Mucosa of rectum (tissue), 2 donors: ENCODE results near the gene ATL3.
"Not testable (repeated sequence)": the region's sequence is repeated elsewhere in the genome, so short reads cannot be mapped to it uniquely, and the experiment has no call there.

Source experiments
- H3K27ac ChIP-seq, 2 donors: one replicate each; pipeline ENCODE4 v1.7.0; 2013; ENCODE audit warnings: inconsistent platforms in 2 of 2, low read depth in 2 of 2, low read length in 2 of 2
- H3K27me3 ChIP-seq, 2 donors: one replicate each; pipeline ENCODE4 v1.7.0; 2013; ENCODE audit warnings: low read length in 2 of 2; ENCODE audit not compliant: control insufficient read depth in 2 of 2, insufficient read depth in 2 of 2
- H3K36me3 ChIP-seq, 2 donors: one replicate each; pipeline ENCODE4 v1.7.0; 2013; ENCODE audit warnings: low read length in 2 of 2; ENCODE audit not compliant: control insufficient read depth in 2 of 2, insufficient read depth in 2 of 2
- H3K4me1 ChIP-seq, 2 donors: one replicate each; pipeline ENCODE4 v1.7.0; 2013; ENCODE audit warnings: low read length in 2 of 2, mild to moderate bottlenecking in 1 of 2; ENCODE audit not compliant: control insufficient read depth in 2 of 2, insufficient read depth in 2 of 2
- H3K4me3 ChIP-seq, 2 donors: one replicate each; pipeline ENCODE4 v1.7.0; 2013; ENCODE audit warnings: low read length in 2 of 2
- H3K9ac ChIP-seq, 2 donors: one replicate each; pipeline ENCODE4 v1.7.0; 2013; ENCODE audit warnings: low read length in 2 of 2, low read depth in 1 of 2, mild to moderate bottlenecking in 1 of 2
- H3K9me3 ChIP-seq, 2 donors: one replicate each; pipeline ENCODE4 v1.7.0; 2013; ENCODE audit warnings: low read length in 2 of 2; ENCODE audit not compliant: control insufficient read depth in 2 of 2
- donor health status: healthy.
- donor health status: Normal muscosa, but diverticular disease.

ATL3 gene

DNA sequence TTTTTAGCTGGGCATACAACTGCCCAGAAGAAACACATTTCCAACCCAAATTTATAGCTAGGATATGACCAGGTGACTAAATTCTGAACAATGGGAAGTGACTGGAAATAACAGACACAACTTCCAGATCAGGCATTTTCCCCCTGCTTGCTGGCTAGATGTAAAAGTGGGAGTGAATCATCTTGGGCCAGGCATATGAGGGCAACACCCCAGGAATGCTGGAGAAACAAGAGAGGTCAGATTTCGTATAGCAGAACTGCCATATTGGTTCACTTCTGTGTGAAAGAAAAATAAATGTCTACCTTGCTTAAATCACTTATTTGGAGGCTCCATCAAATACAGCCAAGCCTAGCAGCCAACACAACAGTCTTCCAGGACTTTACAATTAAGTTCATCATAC lies 7.4 kb downstream of the ATL3 start:
- peaks cover 0 to 3% of the 10 kb centered on the region in 2 donors for H3K36me3 ChIP-seq
- H3K4me3 ChIP-seq, result no peak overlapping the region
- H3K27me3 ChIP-seq, result no peaks in the 10 kb centered on the region
- H3K9ac ChIP-seq, result no peak overlapping the region
- peaks cover 0 to 5% of the 10 kb centered on the region in 2 donors for H3K4me1 ChIP-seq
- no peak overlapping the region for H3K27ac ChIP-seq
- H3K9me3 ChIP-seq, result no peaks in the 10 kb centered on the region

DNA sequence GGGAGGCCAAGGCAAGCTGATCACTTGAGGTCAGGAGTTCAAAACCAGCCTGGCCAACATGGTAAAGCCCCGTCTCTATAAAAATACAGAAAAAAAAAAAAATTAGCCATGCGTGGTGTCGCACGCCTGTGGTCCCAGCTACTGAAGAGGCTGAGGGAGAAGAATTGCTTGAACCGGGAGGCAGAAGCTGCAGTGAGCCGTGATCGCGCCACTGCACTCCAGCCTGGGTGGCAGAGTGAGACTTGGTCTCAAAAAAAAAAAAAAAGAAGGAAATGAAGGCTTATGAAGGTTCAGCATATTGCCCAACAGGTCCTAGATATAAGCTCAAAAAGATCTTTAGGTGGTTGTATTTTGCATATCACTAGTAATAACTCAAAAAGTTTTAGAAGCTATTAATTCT lies 10.2 kb downstream of the ATL3 start:
- no peaks in the 10 kb centered on the region for H3K9me3 ChIP-seq
- H3K4me1 ChIP-seq, result no peaks in the 10 kb centered on the region
- H3K27me3 ChIP-seq, result no peaks in the 10 kb centered on the region
- H3K36me3 ChIP-seq, result peaks cover 5 to 7% of the 10 kb centered on the region in 2 donors
- no peak overlapping the region for H3K9ac ChIP-seq
- H3K4me3 ChIP-seq, result no peak overlapping the region
- no peak overlapping the region for H3K27ac ChIP-seq

DNA sequence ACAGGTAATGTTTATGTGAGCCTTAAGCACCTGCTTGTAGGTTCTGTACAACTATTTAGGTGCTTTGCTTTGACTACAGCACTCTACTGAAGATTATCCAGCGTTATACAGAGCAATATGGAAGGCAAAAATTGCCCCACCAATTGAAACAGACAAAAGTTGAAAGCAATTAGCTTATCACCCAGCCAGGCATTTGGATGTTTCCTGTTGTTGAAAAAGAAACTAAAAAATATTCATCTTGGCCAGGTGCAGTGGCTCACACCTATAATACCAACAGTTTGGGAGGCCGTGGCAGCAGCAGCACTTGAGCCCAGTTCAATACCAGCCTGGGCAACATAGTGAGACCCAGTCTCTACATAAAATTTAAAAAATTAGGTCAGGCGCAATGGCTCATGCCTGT lies 18.5 kb downstream of the ATL3 start:
- Histone ChIP-seq H3K9ac (no peak overlapping the region), H3K27me3 (no peaks in the 10 kb centered on the region), H3K9me3 (no peaks in the 10 kb centered on the region), H3K27ac (no peak overlapping the region), H3K4me1 (peaks cover 0 to 3% of the 10 kb centered on the region in 2 donors), H3K4me3 (no peak overlapping the region), H3K36me3 (peaks cover 23 to 26% of the 10 kb centered on the region in 2 donors)

DNA sequence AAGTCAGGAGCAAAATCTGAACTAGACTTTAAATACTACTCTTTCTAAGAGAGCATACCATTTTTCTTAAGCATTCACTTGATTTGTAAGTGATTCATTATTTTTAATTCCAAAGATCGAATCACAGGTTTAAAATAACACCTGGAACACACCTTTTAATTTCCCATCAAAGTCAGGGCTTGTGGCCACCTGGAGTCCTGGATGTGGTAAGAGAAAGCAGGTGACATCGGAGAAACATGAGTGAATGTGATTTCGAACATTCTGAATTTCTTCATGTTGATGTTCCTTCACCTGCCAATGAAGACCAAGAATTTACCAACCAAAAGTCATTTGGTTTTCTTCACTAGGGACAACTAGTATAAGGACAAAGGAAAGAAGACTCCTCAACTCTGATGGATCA lies 28.0 kb downstream of the ATL3 start:
- H3K9me3 ChIP-seq, result no peaks in the 10 kb centered on the region
- no peak overlapping the region for H3K27ac ChIP-seq
- H3K27me3 ChIP-seq, result no peaks in the 10 kb centered on the region
- peaks cover 30 to 45% of the 10 kb centered on the region in 2 donors for H3K36me3 ChIP-seq
- H3K9ac ChIP-seq, result no peak overlapping the region
- no peak overlapping the region for H3K4me3 ChIP-seq
- no peaks in the 10 kb centered on the region for H3K4me1 ChIP-seq

DNA sequence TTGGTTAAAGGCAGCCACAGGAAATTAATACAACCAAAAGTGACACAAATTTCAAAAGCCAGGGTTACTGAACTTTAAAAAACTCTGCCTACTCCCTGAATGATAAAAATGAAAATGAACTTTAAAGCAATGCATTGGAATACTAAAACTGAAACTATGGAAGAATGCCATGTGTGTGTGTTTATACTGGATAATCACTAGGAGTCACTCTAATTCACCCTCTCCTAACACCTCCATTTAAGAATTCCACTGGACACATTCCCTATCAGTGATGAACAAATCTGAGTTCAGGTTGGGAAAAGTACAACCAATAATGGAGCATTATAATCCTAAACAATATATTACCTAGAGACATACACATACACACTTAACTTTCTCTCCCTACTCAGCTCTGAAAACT lies 29.4 kb downstream of the ATL3 start:
- no peak overlapping the region for H3K27ac ChIP-seq
- peaks cover 29 to 41% of the 10 kb centered on the region in 2 donors for H3K36me3 ChIP-seq
- no peaks in the 10 kb centered on the region for H3K9me3 ChIP-seq
- no peaks in the 10 kb centered on the region for H3K4me1 ChIP-seq
- H3K4me3 ChIP-seq, result no peak overlapping the region
- no peaks in the 10 kb centered on the region for H3K27me3 ChIP-seq
- H3K9ac ChIP-seq, result no peak overlapping the region

DNA sequence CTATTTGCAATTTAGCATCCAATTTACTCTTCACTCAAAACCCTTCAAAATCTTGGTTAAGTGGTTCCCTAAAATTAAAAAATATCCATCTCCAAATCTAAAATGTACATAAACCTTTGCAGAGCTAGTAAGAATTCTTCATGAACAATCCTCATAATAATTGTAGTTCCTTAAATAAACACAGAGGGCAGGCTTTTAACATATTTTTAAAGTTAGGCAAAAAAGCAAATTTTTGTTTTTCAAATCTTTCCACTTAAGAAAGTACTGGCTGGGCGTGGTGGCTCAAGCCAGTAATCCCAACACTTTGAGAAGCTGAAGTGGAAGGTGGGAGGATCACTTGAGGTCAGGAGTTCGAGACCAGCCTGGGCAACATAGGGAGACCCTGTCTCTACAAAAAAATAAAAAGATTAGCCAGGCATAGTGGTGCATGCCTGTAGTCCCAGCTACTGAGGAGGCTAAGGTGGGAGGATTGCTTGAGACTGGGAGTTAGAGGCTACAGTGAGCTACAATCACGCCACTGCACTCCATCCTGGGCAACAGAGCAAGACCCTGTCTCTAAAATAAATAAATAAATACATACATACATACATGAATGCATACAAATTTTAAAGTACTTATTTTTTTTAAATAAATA lies 31.9 kb downstream of the ATL3 start:
- Histone ChIP-seq H3K9me3 (no peaks in the 10 kb centered on the region), H3K9ac (no peak overlapping the region), H3K27me3 (no peaks in the 10 kb centered on the region), H3K4me3 (no peak overlapping the region), H3K4me1 (no peaks in the 10 kb centered on the region), H3K27ac (no peak overlapping the region), H3K36me3 (peaks cover 24 to 35% of the 10 kb centered on the region in 2 donors)

DNA sequence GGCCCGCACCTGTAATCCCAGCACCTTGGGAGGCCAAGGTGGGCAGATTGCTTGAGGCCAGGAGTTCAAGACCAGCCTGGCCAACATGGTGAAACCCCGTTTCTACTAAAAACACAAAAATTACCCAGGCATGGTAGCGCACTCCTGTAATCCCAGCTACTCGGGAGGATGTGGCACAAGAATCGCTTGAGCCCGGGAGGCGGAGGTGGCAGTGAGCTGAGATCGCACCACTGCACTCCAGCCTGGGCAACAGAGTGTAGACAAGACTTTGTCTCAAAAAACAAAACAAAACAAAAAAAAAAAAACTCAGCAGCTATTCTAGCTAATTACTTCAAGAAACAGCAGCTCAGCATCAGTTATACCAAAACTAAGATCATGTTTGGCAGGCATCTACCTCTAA lies 32.7 kb downstream of the ATL3 start:
- not testable (repeated sequence) for H3K4me3 ChIP-seq, H3K4me1 ChIP-seq, H3K27ac ChIP-seq, H3K9me3 ChIP-seq, H3K27me3 ChIP-seq, H3K9ac ChIP-seq
- peaks cover 20 to 31% of the 10 kb centered on the region in 2 donors for H3K36me3 ChIP-seq

DNA sequence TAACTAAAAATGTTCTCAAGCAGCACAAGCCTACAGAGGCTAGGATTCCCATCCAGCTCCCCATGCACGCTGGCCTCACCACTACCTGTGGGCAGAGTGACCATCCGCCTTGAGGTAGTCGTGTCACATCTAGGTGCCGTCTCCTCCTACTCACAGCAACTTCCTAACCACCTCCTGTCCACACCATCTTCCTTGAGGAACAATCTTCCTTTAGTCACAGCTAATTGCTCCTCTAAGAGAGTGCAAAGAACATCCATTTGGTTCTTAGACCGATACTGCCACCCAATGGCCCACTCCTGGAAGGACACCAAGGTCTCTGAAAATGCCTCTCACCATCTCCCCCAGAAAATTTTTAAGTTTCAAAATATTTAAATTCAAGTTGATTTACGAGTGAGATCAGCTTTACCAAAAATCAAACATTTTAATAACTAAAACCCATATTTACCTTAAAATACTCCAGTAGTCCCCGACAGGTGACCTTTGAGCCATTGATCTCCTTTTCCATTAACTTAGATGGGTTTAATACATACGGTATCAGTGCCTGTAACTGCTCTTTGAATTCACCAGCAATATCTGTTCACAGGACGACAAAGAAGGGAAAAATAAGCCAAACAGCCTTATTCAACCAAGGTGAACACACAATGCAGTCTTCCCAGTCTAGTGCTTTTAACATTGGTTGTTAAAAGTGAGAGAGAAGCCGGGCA lies 35.3 kb downstream of the ATL3 start:
- H3K27ac ChIP-seq, result no peak overlapping the region
- no peak overlapping the region for H3K9ac ChIP-seq
- peaks cover 13 to 22% of the 10 kb centered on the region in 2 donors for H3K36me3 ChIP-seq
- no peak overlapping the region for H3K4me3 ChIP-seq
- peaks cover 2 to 5% of the 10 kb centered on the region in 2 donors for H3K4me1 ChIP-seq
- no peaks in the 10 kb centered on the region for H3K27me3 ChIP-seq
- H3K9me3 ChIP-seq, result no peaks in the 10 kb centered on the region

DNA sequence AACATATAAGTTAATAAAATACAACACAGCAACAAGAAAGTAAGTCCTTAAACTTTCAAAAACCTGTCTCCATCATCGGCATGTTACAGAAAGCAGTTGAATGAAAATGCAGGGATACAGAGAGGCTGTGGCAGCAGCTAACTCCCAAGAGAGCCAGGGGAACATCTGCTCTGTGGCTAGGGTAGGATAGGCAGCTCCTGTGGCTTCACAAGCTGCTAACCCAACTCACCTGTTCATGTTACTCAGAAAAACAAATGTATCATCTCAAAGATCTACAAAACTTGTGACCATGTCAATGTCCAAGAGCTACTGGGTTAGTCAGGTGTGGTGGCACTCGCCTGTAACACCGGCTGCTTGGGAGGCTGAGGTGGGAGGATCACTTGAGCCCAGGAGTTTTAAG lies 41.8 kb downstream of the ATL3 start:
- H3K27me3 ChIP-seq, result no peaks in the 10 kb centered on the region
- H3K9ac ChIP-seq, result no peak overlapping the region
- H3K36me3 ChIP-seq, result peaks cover 24 to 34% of the 10 kb centered on the region in 2 donors
- peaks cover 2 to 5% of the 10 kb centered on the region in 2 donors for H3K4me1 ChIP-seq
- H3K4me3 ChIP-seq, result no peak overlapping the region
- no peak overlapping the region for H3K27ac ChIP-seq
- no peaks in the 10 kb centered on the region for H3K9me3 ChIP-seq

DNA sequence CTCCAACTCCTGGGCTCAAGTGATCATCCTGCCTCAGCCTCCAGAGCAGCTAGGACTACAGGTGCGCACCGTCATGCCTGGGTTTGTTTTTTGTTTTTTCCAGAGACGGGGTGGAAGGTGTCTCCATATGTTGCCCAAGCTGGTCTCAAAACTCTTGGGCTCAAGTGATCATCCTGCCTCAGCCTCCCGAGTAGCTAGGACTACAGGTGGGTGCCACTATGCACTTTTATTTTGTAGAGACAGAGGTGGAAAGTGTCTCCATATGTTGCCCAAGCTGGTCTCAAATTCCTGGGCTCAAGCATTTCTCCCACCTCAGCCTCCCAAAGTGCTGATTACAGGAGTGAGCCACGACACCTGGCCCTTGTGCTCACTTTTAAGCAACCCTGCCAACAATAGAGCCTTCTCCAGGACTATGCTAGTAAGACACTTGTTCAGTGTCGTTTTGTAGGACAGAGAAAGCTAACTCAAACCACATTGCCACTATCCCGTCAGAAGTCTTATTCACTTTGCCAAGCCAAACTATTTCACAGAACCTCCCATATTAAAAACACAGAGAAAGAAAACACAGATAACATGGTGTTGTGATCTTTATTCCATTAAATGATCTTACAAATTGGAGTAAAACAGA lies 47.5 kb downstream of the ATL3 start:
- peaks cover 2 to 4% of the 10 kb centered on the region in 2 donors for H3K36me3 ChIP-seq
- no peaks in the 10 kb centered on the region for H3K27me3 ChIP-seq
- H3K27ac ChIP-seq, result no peak overlapping the region
- H3K4me1 ChIP-seq, result no peaks in the 10 kb centered on the region
- no peak overlapping the region for H3K9ac ChIP-seq
- H3K9me3 ChIP-seq, result no peaks in the 10 kb centered on the region
- H3K4me3 ChIP-seq, result no peak overlapping the region
